ENCODE results near the gene CHIC2.
A peak's percentile ranks its signal among the peaks of the same experiment; 100 is the strongest.

CHIC2 gene

GRCh38 chr4:54093324-54094240, 29.2 kb upstream of the CHIC2 start:
- DNase-seq (ENCODE audit: low read depth, low spot score), result no peak

DNA sequence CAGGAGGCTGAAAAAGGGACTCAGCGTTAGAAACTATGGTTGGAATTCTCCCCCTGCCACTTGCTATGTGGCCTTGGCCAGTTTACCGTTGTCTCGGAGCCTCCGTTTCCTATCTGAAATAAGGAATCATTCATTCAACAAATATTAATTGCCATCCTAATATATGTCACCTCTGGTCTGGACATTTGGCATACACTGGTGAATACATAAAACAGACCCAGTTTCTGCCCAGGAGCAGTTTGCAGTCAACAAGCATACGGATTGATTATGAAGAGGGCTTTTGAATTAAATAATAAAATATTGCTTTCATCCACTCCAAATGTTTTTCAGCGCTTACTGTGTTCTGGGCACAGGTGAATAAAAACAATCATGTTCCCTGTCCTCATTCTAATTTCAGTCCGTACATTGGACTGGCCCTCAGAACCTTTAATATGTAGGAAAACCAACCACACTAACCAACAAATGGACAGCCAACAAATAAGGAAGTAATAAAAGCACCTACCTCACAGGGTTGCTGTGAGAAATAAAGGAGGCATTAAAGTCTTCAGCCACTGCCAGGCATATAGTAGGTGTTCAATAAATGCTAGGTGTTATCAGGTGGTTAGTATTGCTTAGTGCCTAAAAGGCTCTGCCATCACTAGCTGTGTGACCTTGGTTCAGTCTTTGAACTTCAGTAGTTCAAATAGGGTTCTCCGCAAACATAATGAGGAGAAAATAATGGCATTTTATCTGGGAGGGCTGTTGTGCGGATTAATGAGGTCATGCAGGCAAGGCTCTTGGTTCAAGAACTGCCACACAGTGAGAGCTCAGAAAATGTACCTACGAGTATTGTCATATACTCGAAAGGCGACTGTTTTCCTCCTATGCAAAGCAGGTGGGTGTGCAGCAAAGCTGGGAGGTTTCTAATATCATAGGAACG, 28.3 kb upstream of the CHIC2 start:
- H3K4me3 ChIP-seq (ENCODE audit: low read depth, low read length), result peak overlapping the region; percentile 73
- ChIA-PET POLR2A (interaction anchor here (0.6 kb wide), 1 partner anchor 30 kb away, joined by 3 read pairs; no protein-coding TSS in a partner anchor), CTCF (no interaction called here)
- no peak for TF ChIP-seq CTCF (IDR thresholded peaks at IDR 0.05; ENCODE audit: insufficient read depth, low read length, missing control alignments)
- no peak for DNase-seq (ENCODE audit: low read depth, low spot score)

More at GRCh38 chr4:54093324-54094240, 29.2 kb upstream of the CHIC2 start:
- no peak for TF ChIP-seq CTCF (IDR thresholded peaks at IDR 0.05; ENCODE audit: insufficient read depth, low read length, missing control alignments)
- ChIA-PET CTCF (interaction anchor here (1.4 kb wide), 1 partner anchor 140 kb away, joined by 3 read pairs; no protein-coding TSS in a partner anchor), POLR2A (no interaction called here)
- no peak overlapping the region for H3K4me3 ChIP-seq (ENCODE audit: low read depth, low read length)

DNA sequence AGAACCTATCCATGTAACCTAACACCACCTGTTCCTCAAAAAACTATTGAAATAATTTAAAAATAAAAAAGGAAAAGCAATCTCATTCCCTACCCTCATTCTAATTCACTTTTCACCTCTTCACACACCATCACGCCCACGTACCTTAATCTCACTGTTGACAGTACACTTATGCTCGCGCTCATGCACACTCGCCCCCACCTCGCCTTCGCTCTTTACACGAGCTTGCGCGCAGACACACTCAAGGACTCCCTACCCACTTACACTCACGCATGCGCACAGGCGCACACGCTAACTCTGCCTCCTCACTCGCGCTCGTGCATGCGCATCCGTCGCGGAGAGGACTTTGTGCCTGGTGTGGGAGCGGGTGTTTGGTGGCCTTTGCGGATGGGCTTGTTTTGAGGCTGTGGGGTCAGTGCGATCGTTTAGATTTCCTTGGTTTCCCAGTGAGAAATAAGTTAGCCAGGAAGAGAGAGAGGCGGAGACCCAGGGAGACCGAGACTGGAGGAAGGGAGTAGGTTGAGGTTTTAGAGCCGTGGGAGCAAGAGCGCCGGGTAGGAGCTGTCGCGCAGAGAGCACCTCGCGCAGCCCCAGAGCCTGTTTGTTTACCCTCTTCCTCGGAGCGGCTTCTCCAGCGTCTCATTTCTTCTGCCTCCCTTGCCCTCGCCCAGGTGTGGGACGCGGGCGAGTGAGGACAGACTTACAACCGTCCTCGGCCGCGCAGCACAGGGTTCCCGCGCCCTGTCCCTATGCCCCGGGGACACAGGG, 27.4 kb upstream of the CHIC2 start:
- CTCF ChIA-PET, result no interaction called here
- no peak for TF ChIP-seq CTCF (IDR thresholded peaks at IDR 0.05; ENCODE audit: insufficient read depth, low read length, missing control alignments)
- DNase-seq (ENCODE audit: low read depth, low spot score), result no peak
- POLR2A ChIA-PET, result interaction anchor here (0.6 kb wide), 1 partner anchor 30 kb away, joined by 3 read pairs; no protein-coding TSS in a partner anchor
- H3K4me3 ChIP-seq (ENCODE audit: low read depth, low read length), result peak overlapping the region; percentile 73

- ChIA-PET CTCF (interaction anchor here (0.5 kb wide), 1 partner anchor 108 kb away, joined by 3 read pairs; no protein-coding TSS in a partner anchor), POLR2A (interaction anchor here (0.7 kb wide), 1 partner anchor 769 kb away, joined by 3 read pairs; no protein-coding TSS in a partner anchor)
- peak overlapping the region; percentile 73 for H3K4me3 ChIP-seq (ENCODE audit: low read depth, low read length)
- no peak for DNase-seq (ENCODE audit: low read depth, low spot score)
- no peak for TF ChIP-seq CTCF (IDR thresholded peaks at IDR 0.05; ENCODE audit: insufficient read depth, low read length, missing control alignments)
Observed at GRCh38 chr4:54090804-54091623, 26.6 kb upstream of the CHIC2 start.

- ChIA-PET CTCF (no interaction called here), POLR2A (interaction anchor here (0.7 kb wide), 1 partner anchor 769 kb away, joined by 3 read pairs; no protein-coding TSS in a partner anchor)
- no peak for TF ChIP-seq CTCF (IDR thresholded peaks at IDR 0.05; ENCODE audit: insufficient read depth, low read length, missing control alignments)
- H3K4me3 ChIP-seq (ENCODE audit: low read depth, low read length), result no peak overlapping the region
- DNase-seq (ENCODE audit: low read depth, low spot score), result no peak
Observed at GRCh38 chr4:54090404-54090803, 26.0 kb upstream of the CHIC2 start.
